Retina (tissue), 1 donor: ENCODE data around the gene WFDC1.

Experiments
- DNase-seq: peaks from one replicate; pipeline ENCODE4 v3.0.0-alpha.2; 2016

Gene WFDC1

GRCh38 chr16:84303516-84303915, 8.8 kb downstream of the WFDC1 start:
- no peak for DNase-seq

- DNase-seq: no peak
These were observed 11.9 kb downstream of the WFDC1 start for GRCh38 chr16:84306564-84306963.

GRCh38 chr16:84307209-84307954, 12.7 kb downstream of the WFDC1 start:
- DNase-seq: peak; percentile 78

GRCh38 chr16:84308120-84308519, 13.4 kb downstream of the WFDC1 start:
- no peak for DNase-seq

- no peak for DNase-seq
These were observed 16.0 kb downstream of the WFDC1 start for GRCh38 chr16:84310642-84311041.

GRCh38 chr16:84312783-84313382, 18.2 kb downstream of the WFDC1 start:
- peak; percentile 44 for DNase-seq

- DNase-seq: no peak
These were observed 19.2 kb downstream of the WFDC1 start for GRCh38 chr16:84313921-84314320.

GRCh38 chr16:84314373-84314772, 19.7 kb downstream of the WFDC1 start:
- peak; percentile 44 for DNase-seq

GRCh38 chr16:84314814-84315213, 20.1 kb downstream of the WFDC1 start:
- DNase-seq: no peak

GRCh38 chr16:84315422-84315821, 20.7 kb downstream of the WFDC1 start:
- no peak for DNase-seq

- DNase-seq: no peak
These were observed 23.7 kb downstream of the WFDC1 start for GRCh38 chr16:84318091-84318975.

- DNase-seq: no peak
These were observed 24.6 kb downstream of the WFDC1 start for GRCh38 chr16:84319146-84319760.

- DNase-seq: no peak
These were observed 25.8 kb downstream of the WFDC1 start for GRCh38 chr16:84320511-84320910.

- no peak for DNase-seq
These were observed 27.3 kb downstream of the WFDC1 start for GRCh38 chr16:84321932-84322331.

- DNase-seq: no peak
These were observed 28.1 kb downstream of the WFDC1 start for GRCh38 chr16:84322749-84323148.

GRCh38 chr16:84323606-84324005, 28.9 kb downstream of the WFDC1 start:
- no peak for DNase-seq

- no peak for DNase-seq
These were observed 30.0 kb downstream of the WFDC1 start for GRCh38 chr16:84324434-84325262.

- no peak for DNase-seq
These were observed 31.9 kb downstream of the WFDC1 start for GRCh38 chr16:84326545-84326944.

GRCh38 chr16:84327926-84328505, 33.3 kb downstream of the WFDC1 start:
- no peak for DNase-seq

GRCh38 chr16:84329016-84329415, 34.3 kb downstream of the WFDC1 start:
- no peak for DNase-seq

- no peak for DNase-seq
These were observed 35.4 kb downstream of the WFDC1 start for GRCh38 chr16:84329843-84330684.
